Ectodermal cell (in vitro differentiated cells): ENCODE data around the gene SH3GLB2.
"Not testable (repeated sequence)": the region's sequence is repeated elsewhere in the genome, so short reads cannot be mapped to it uniquely, and the experiment has no call there.

Experiments used
- H3K27ac ChIP-seq: 2 replicates; pipeline ENCODE4 v1.7.0; 2013; ENCODE audit warnings: mild to moderate bottlenecking, low read depth, low read length; ENCODE audit not compliant: insufficient read depth, poor library complexity, severe bottlenecking
- H3K27me3 ChIP-seq: 2 replicates; pipeline ENCODE4 v1.7.0; 2013; ENCODE audit warnings: mild to moderate bottlenecking, low read length; ENCODE audit not compliant: insufficient read depth, control insufficient read depth, poor library complexity, severe bottlenecking
- H3K36me3 ChIP-seq: one replicate; pipeline ENCODE4 v1.7.0; 2013; ENCODE audit warnings: low read length; ENCODE audit not compliant: control insufficient read depth, insufficient read depth
- H3K4me1 ChIP-seq: one replicate; pipeline ENCODE4 v1.7.0; 2013; ENCODE audit warnings: low read length; ENCODE audit not compliant: control insufficient read depth, insufficient read depth
- H3K4me3 ChIP-seq: 2 replicates; pipeline ENCODE4 v1.7.0; 2013; ENCODE audit warnings: low read depth, low read length, control low read depth; ENCODE audit not compliant: insufficient read depth
- H3K9me3 ChIP-seq: 2 replicates; pipeline ENCODE4 v1.7.0; 2013; ENCODE audit warnings: mild to moderate bottlenecking, low read length, moderate library complexity; ENCODE audit not compliant: control insufficient read depth
- WGBS, 2 experiments: methylation state at CpG; one replicate each; pipeline ENCODE4 v1.1.7; 2013; ENCODE audit warnings: missing lambda C conversion rate in 2 of 2; 5-methylcytosine and 5-hydroxymethylcytosine counted together

The SH3GLB2 gene

GRCh38 chr9:129053020-129053419 is 24.9 kb upstream of the SH3GLB2 start:
- H3K27me3 ChIP-seq = no peaks in the 10 kb centered on the region
- 92 to 96% methylated on average over 6 of the region's 6 CpGs for WGBS, 2 experiments
- no peak overlapping the region for H3K27ac ChIP-seq
- no peaks in the 10 kb centered on the region for H3K4me1 ChIP-seq
- H3K9me3 ChIP-seq = no peaks in the 10 kb centered on the region
- H3K4me3 ChIP-seq = no peak overlapping the region
- H3K36me3 ChIP-seq = peaks cover 9% of the 10 kb centered on the region

GRCh38 chr9:129052592-129052991 is 24.5 kb upstream of the SH3GLB2 start:
- Histone ChIP-seq H3K36me3 (peaks cover 9% of the 10 kb centered on the region), H3K4me3 (no peak overlapping the region), H3K27me3 (no peaks in the 10 kb centered on the region), H3K9me3 (no peaks in the 10 kb centered on the region), H3K27ac (no peak overlapping the region), H3K4me1 (no peaks in the 10 kb centered on the region)
- WGBS, 2 experiments = 95 to 97% methylated on average over 8 of the region's 8 CpGs

- Histone ChIP-seq H3K36me3 (peaks cover 5% of the 10 kb centered on the region), H3K27ac (no peak overlapping the region), H3K4me3 (no peak overlapping the region), H3K4me1 (peaks cover 12% of the 10 kb centered on the region), H3K27me3 (no peaks in the 10 kb centered on the region), H3K9me3 (no peaks in the 10 kb centered on the region)
- 95 to 97% methylated on average over 16 of the region's 16 CpGs for WGBS, 2 experiments
Measured at GRCh38 chr9:129042016-129042415, 13.9 kb upstream of the SH3GLB2 start.

GRCh38 chr9:129040113-129040643 is 12.0 kb upstream of the SH3GLB2 start:
- H3K36me3 ChIP-seq = peaks cover 5% of the 10 kb centered on the region
- WGBS, 2 experiments = 95 to 96% methylated on average over 12 of the region's 12 CpGs
- H3K9me3 ChIP-seq = no peaks in the 10 kb centered on the region
- no peak overlapping the region for H3K4me3 ChIP-seq
- peaks cover 12% of the 10 kb centered on the region for H3K4me1 ChIP-seq
- no peaks in the 10 kb centered on the region for H3K27me3 ChIP-seq
- H3K27ac ChIP-seq = no peak overlapping the region

GRCh38 chr9:129038109-129038852 is 10.2 kb upstream of the SH3GLB2 start:
- Histone ChIP-seq H3K27me3 (no peaks in the 10 kb centered on the region), H3K4me1 (peaks cover 12% of the 10 kb centered on the region), H3K4me3 (no peak overlapping the region), H3K9me3 (no peaks in the 10 kb centered on the region), H3K36me3 (peaks cover 5% of the 10 kb centered on the region), H3K27ac (no peak overlapping the region)
- WGBS, 2 experiments = 88 to 90% methylated on average over 8 of the region's 8 CpGs

GRCh38 chr9:129037767-129038098 is 9.6 kb upstream of the SH3GLB2 start:
- 86 to 90% methylated on average over 6 of the region's 6 CpGs for WGBS, 2 experiments
- H3K27me3 ChIP-seq = no peaks in the 10 kb centered on the region
- H3K27ac ChIP-seq = no peak overlapping the region
- no peak overlapping the region for H3K4me3 ChIP-seq
- H3K36me3 ChIP-seq = peaks cover 4% of the 10 kb centered on the region
- H3K9me3 ChIP-seq = no peaks in the 10 kb centered on the region
- H3K4me1 ChIP-seq = peaks cover 12% of the 10 kb centered on the region

- 17 to 18% methylated on average over 32 of the region's 32 CpGs for WGBS, 2 experiments
- no peaks in the 10 kb centered on the region for H3K9me3 ChIP-seq
- H3K4me3 ChIP-seq = peak overlapping the region; percentile 86
- no peak overlapping the region for H3K27ac ChIP-seq
- peaks cover 12% of the 10 kb centered on the region for H3K4me1 ChIP-seq
- no peaks in the 10 kb centered on the region for H3K27me3 ChIP-seq
- H3K36me3 ChIP-seq = no peaks in the 10 kb centered on the region
Measured at GRCh38 chr9:129036923-129037766, 9.0 kb upstream of the SH3GLB2 start.

GRCh38 chr9:129036241-129036922 is 8.3 kb upstream of the SH3GLB2 start, which contains the start of gene MIGA2:
MIGA2 (plus strand) TSS chr9:129036626; CDS start chr9:129040595, 3,969 bp downstream.
- Histone ChIP-seq H3K4me3 (peak within 1 kb of the TSS; percentile 86), H3K27ac (peak within 1 kb of the TSS; percentile 53), H3K4me1 (peaks cover 12% of the 10 kb centered on the region), H3K27me3 (no peaks in the 10 kb centered on the region), H3K36me3 (no peaks in the 10 kb centered on the region), H3K9me3 (no peaks in the 10 kb centered on the region)
- WGBS, 2 experiments = 1% methylated on average over 49 of the region's 49 CpGs

- Histone ChIP-seq H3K4me1 (peaks cover 12% of the 10 kb centered on the region), H3K27ac (peak overlapping the region; percentile 53)
- WGBS, 2 experiments = 77 to 78% methylated on average over 13 of the region's 13 CpGs
- not testable (repeated sequence) for H3K4me3 ChIP-seq, H3K9me3 ChIP-seq, H3K27me3 ChIP-seq, H3K36me3 ChIP-seq
Measured at GRCh38 chr9:129035838-129036237, 7.7 kb upstream of the SH3GLB2 start.

- no peaks in the 10 kb centered on the region for H3K9me3 ChIP-seq
- H3K27me3 ChIP-seq = no peaks in the 10 kb centered on the region
- no peak overlapping the region for H3K27ac ChIP-seq
- no peak overlapping the region for H3K4me3 ChIP-seq
- no peaks in the 10 kb centered on the region for H3K36me3 ChIP-seq
- peaks cover 10% of the 10 kb centered on the region for H3K4me1 ChIP-seq
- 88 to 95% methylated on average over 8 of the region's 8 CpGs for WGBS, 2 experiments
Measured at GRCh38 chr9:129033216-129033615, 5.1 kb upstream of the SH3GLB2 start.
